PFSK-1 (cell line): ENCODE data around the gene PLEKHG2.

Source experiments
- FOXP2 ChIP-seq: optimal IDR thresholded peaks from 2 replicates; pipeline ENCODE3; 2011; ENCODE audit warnings: borderline replicate concordance, control low read depth, inconsistent platforms; ENCODE audit not compliant: insufficient read depth; ENCODE audit errors: extremely low read length, extremely low read depth
- POLR2AphosphoS5 ChIP-seq: IDR thresholded peaks from 2 replicates; pipeline ENCODE4 v1.6.1; 2012; ENCODE audit warnings: low read depth, mild to moderate bottlenecking, control low read depth, low read length, moderate library complexity
- REST ChIP-seq, 2 experiments: IDR thresholded peaks; 2 replicates each; pipeline versions ENCODE4 v1.6.1 to v1.8.0; 2011 to 2012; ENCODE audit warnings: low read depth in 2 of 2, low read length in 2 of 2, control low read depth in 1 of 2, inconsistent platforms in 1 of 2, mild to moderate bottlenecking in 1 of 2, moderate library complexity in 1 of 2; ENCODE audit not compliant: insufficient read depth in 1 of 2
- SIN3A ChIP-seq: IDR thresholded peaks from 2 replicates; pipeline ENCODE4 v1.6.1; 2012; ENCODE audit warnings: mild to moderate bottlenecking, low read length, moderate library complexity, borderline replicate concordance; ENCODE audit not compliant: insufficient read depth
- TAF1 ChIP-seq: IDR thresholded peaks from 2 replicates; pipeline ENCODE4 v1.6.1; 2012; ENCODE audit warnings: low read length, control low read depth, borderline replicate concordance; ENCODE audit not compliant: insufficient read depth

Gene PLEKHG2

GRCh38 chr19:39381910-39382611 lies 30.4 kb upstream of the PLEKHG2 start:
- TF ChIP-seq FOXP2: no peak
- no peak for TF ChIP-seq TAF1

- TF ChIP-seq FOXP2 (no peak), SIN3A (no peak), POLR2AphosphoS5 (no peak)
Measured at GRCh38 chr19:39382991-39383828, 29.3 kb upstream of the PLEKHG2 start.

- TF ChIP-seq REST (IDR thresholded peaks at IDR 0.05; ENCODE audit: insufficient read depth in 1 of 2, low read depth in 2 of 2, low read length in 2 of 2) (no peak), SIN3A (no peak), POLR2AphosphoS5 (no peak), FOXP2 (no peak), TAF1 (no peak)
Measured at GRCh38 chr19:39384839-39385568, 27.5 kb upstream of the PLEKHG2 start.

- no peak for TF ChIP-seq FOXP2
- no peak for TF ChIP-seq SIN3A
- no peak for TF ChIP-seq REST (IDR thresholded peaks at IDR 0.05; ENCODE audit: insufficient read depth in 1 of 2, low read depth in 2 of 2, low read length in 2 of 2)
- TF ChIP-seq POLR2AphosphoS5: no peak
- no peak for TF ChIP-seq TAF1
Measured at GRCh38 chr19:39385629-39386411, 26.6 kb upstream of the PLEKHG2 start.

GRCh38 chr19:39386557-39386956 lies 25.9 kb upstream of the PLEKHG2 start:
- TF ChIP-seq TAF1 (no peak), REST (IDR thresholded peaks at IDR 0.05; ENCODE audit: insufficient read depth in 1 of 2, low read depth in 2 of 2, low read length in 2 of 2) (no peak), SIN3A (no peak), FOXP2 (no peak), POLR2AphosphoS5 (no peak)
